A549 (cell line): ENCODE results near the gene CRACDL.
"Not testable (repeated sequence)": the region's sequence is repeated elsewhere in the genome, so short reads cannot be mapped to it uniquely, and the experiment has no call there.

Experiments
- CHD2 ChIP-seq: fragments of 150-350 bp; IDR thresholded peaks from 2 replicates; pipeline ENCODE4 v1.6.1; 2014; ENCODE audit warnings: low read length; ENCODE audit not compliant: partially characterized antibody
- EP300 ChIP-seq, 2 experiments: fragments of >200 bp; sonication (Bioruptor Twin); formaldehyde crosslinking; IDR thresholded peaks; 2 replicates in 1 of 2; 3 replicates in 1 of 2; pipeline ENCODE4 v1.6.1; 2016 to 2017
- ESRRA ChIP-seq: fragments of 150-350 bp; IDR thresholded peaks from 2 replicates; pipeline ENCODE4 v1.6.1; 2014; ENCODE audit warnings: mild to moderate bottlenecking, low read length, borderline replicate concordance
- KDM1A ChIP-seq: fragments of 200-600 bp; sonication (generic); IDR thresholded peaks from 2 replicates; pipeline ENCODE4 v1.6.1; 2016; ENCODE audit warnings: low read depth, mild to moderate bottlenecking
- MAFK ChIP-seq: fragments of 450-650 bp; IDR thresholded peaks from 2 replicates; pipeline ENCODE4 v1.6.1; 2014; ENCODE audit not compliant: partially characterized antibody
- MYC ChIP-seq: IDR thresholded peaks from 2 replicates; pipeline ENCODE4 v1.6.1; 2012; ENCODE audit warnings: mild to moderate bottlenecking, inconsistent platforms, low read length, improper control_type of control experiment, borderline replicate concordance
- POLR2A ChIP-seq: IDR thresholded peaks from 2 replicates; pipeline ENCODE4 v1.6.1; 2012; ENCODE audit warnings: mild to moderate bottlenecking, low read length
- RAD21 ChIP-seq, 2 experiments: fragments of >200 bp in 1 of 2; sonication (Bioruptor Twin) in 1 of 2; formaldehyde crosslinking in 1 of 2; IDR thresholded peaks in 1 of 2; conservative IDR thresholded peaks in 1 of 2; 2 replicates in 1 of 2; 3 replicates in 1 of 2; pipeline ENCODE4 v1.6.1; 2012 to 2018; ENCODE audit warnings: inconsistent platforms in 1 of 2
- ZFP36 ChIP-seq: fragments of 450-650 bp; IDR thresholded peaks from 2 replicates; pipeline ENCODE4 v1.6.1; 2014; ENCODE audit warnings: borderline replicate concordance; ENCODE audit not compliant: partially characterized antibody
- TF ChIP-seq, protein P1 (sequence below): fragments of >200 bp; sonication (Bioruptor Twin); formaldehyde crosslinking; IDR thresholded peaks from 3 replicates; pipeline ENCODE4 v1.5.1; 2016
- TF ChIP-seq, protein P2 (sequence below): fragments of 200-600 bp; sonication (generic); IDR thresholded peaks from 2 replicates; pipeline ENCODE4 v1.6.1; 2016; ENCODE audit warnings: antibody characterized with exemption, mild to moderate bottlenecking, moderate library complexity
- TF ChIP-seq, protein P3 (sequence below): IDR thresholded peaks from 2 replicates; pipeline ENCODE4 v1.6.1; 2012

DNA sequence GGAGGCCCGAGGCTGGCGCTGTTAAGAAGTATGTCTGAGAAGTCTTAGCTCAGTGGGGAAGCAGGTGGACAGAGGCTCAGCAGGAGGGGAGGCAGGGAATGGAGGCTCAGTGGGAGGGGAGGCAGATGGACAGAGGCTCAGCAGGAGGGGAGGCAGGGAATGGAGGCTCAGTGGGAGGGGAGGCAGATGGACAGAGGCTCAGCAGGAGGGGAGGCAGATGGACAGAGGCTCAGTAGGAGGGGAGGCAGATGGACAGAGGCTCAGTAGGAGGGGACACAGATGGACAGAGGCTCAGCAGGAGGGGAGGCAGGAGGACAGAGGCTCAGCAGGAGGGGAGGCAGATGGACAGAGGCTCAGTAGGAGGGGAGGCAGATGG lies 36.3 kb downstream of the CRACDL start:
- not testable (repeated sequence) for TF ChIP-seq MAFK; KDM1A; POLR2A; MYC; RAD21 (conservative IDR thresholded peaks at IDR 0.05 in 1 of 2, IDR thresholded peaks at IDR 0.05 in 1 of 2); ESRRA; CHD2; ZFP36; EP300 (IDR thresholded peaks at IDR 0.05)
- TF ChIP-seq, protein P1, sequence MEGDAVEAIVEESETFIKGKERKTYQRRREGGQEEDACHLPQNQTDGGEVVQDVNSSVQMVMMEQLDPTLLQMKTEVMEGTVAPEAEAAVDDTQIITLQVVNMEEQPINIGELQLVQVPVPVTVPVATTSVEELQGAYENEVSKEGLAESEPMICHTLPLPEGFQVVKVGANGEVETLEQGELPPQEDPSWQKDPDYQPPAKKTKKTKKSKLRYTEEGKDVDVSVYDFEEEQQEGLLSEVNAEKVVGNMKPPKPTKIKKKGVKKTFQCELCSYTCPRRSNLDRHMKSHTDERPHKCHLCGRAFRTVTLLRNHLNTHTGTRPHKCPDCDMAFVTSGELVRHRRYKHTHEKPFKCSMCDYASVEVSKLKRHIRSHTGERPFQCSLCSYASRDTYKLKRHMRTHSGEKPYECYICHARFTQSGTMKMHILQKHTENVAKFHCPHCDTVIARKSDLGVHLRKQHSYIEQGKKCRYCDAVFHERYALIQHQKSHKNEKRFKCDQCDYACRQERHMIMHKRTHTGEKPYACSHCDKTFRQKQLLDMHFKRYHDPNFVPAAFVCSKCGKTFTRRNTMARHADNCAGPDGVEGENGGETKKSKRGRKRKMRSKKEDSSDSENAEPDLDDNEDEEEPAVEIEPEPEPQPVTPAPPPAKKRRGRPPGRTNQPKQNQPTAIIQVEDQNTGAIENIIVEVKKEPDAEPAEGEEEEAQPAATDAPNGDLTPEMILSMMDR: not testable (repeated sequence)
- TF ChIP-seq, protein P2, sequence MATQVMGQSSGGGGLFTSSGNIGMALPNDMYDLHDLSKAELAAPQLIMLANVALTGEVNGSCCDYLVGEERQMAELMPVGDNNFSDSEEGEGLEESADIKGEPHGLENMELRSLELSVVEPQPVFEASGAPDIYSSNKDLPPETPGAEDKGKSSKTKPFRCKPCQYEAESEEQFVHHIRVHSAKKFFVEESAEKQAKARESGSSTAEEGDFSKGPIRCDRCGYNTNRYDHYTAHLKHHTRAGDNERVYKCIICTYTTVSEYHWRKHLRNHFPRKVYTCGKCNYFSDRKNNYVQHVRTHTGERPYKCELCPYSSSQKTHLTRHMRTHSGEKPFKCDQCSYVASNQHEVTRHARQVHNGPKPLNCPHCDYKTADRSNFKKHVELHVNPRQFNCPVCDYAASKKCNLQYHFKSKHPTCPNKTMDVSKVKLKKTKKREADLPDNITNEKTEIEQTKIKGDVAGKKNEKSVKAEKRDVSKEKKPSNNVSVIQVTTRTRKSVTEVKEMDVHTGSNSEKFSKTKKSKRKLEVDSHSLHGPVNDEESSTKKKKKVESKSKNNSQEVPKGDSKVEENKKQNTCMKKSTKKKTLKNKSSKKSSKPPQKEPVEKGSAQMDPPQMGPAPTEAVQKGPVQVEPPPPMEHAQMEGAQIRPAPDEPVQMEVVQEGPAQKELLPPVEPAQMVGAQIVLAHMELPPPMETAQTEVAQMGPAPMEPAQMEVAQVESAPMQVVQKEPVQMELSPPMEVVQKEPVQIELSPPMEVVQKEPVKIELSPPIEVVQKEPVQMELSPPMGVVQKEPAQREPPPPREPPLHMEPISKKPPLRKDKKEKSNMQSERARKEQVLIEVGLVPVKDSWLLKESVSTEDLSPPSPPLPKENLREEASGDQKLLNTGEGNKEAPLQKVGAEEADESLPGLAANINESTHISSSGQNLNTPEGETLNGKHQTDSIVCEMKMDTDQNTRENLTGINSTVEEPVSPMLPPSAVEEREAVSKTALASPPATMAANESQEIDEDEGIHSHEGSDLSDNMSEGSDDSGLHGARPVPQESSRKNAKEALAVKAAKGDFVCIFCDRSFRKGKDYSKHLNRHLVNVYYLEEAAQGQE: not testable (repeated sequence)
- TF ChIP-seq, protein P3, sequence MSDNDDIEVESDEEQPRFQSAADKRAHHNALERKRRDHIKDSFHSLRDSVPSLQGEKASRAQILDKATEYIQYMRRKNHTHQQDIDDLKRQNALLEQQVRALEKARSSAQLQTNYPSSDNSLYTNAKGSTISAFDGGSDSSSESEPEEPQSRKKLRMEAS: not testable (repeated sequence)
